DOHH2 (cell line): ENCODE data around the gene SH3BP5.

Experiments used
- CTCF ChIP-seq: fragments of 200-600 bp; sonication (generic); IDR thresholded peaks from one replicate; pipeline ENCODE4 v1.5.1; 2014; ENCODE audit warnings: antibody characterized with exemption, mild to moderate bottlenecking, low read depth, low read length; ENCODE audit not compliant: poor library complexity, severe bottlenecking
- EZH2phosphoT487 ChIP-seq: fragments of 200-600 bp; sonication (generic); IDR thresholded peaks from 2 replicates; pipeline ENCODE4 v1.6.1; 2017; ENCODE audit warnings: borderline replicate concordance, mild to moderate bottlenecking, antibody characterized with exemption, low read length, moderate library complexity, mixed read lengths

GRCh38 chr3:15241341-15241740 is 91.0 kb downstream of the SH3BP5 start:
- TF ChIP-seq CTCF (peak; percentile 61), EZH2phosphoT487 (no peak)
